NCI-H510A (cell line): ENCODE measurements around the gene IQGAP2.
"Not testable (repeated sequence)": the region's sequence is repeated elsewhere in the genome, so short reads cannot be mapped to it uniquely, and the experiment has no call there.

Experiments used
- DNase-seq: peaks from one replicate; lab custom pipeline; 2025; lab: John Stamatoyannopoulos, UW

IQGAP2 gene

DNA sequence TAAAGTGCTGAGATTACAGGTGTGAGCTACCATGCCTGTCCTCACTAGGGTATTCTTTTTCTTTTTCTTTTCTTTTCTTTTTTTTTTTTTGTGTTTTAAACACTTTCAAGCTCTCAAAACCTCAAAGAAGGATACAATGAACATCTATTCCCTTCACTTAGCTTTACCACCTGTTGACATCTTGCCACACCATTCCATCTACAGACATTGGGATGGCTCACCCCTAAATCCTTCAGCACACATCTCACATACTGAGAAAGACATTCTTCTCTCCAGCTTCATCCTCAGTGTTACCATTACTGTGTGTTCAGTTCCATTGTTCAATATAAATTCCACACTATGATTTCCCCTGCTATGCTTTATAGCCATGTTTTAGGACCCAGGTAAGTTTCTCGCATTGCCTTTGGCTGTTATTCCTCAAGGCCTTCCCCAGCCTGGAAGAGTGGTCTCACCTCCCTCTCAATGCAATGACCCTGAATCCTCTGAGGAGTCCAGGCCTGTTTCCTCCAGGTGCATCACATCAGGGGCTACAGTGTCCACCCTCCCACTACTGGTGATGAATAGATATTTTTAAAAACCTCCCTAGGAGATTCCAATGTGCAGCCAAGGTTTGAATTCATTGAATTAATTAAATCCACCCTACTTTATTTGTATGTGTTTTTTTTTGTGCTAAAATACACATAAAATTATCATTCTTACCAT, 16.7 kb downstream of the IQGAP2 start:
- DNase-seq, result no peak

DNA sequence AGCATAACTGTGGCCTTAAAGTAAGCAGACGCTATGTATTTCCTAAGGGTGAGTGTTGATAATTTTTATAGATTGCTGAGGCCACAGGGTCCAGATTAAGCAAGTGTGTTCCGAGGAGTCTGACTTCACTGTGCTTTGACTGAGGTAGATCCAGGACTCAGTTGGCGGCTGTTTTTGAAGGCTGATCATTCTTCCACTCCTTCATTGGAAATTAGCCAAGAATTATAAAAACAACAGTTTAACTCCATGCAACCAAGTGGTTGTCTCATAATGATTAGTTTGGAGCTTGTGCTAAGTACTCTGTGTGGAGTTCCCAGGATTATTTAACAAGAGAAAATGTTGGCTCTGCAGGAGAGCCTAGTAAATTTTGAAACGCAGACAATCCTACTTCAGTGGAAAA, 19.1 kb downstream of the IQGAP2 start:
- DNase-seq, result no peak

- DNase-seq, result no peak
Observed at GRCh38 chr5:76422742-76423141, 19.7 kb downstream of the IQGAP2 start.

- DNase-seq, result no peak
Observed at GRCh38 chr5:76425146-76425545, 22.1 kb downstream of the IQGAP2 start.

- no peak for DNase-seq
Observed at GRCh38 chr5:76425928-76426804, 23.1 kb downstream of the IQGAP2 start.

DNA sequence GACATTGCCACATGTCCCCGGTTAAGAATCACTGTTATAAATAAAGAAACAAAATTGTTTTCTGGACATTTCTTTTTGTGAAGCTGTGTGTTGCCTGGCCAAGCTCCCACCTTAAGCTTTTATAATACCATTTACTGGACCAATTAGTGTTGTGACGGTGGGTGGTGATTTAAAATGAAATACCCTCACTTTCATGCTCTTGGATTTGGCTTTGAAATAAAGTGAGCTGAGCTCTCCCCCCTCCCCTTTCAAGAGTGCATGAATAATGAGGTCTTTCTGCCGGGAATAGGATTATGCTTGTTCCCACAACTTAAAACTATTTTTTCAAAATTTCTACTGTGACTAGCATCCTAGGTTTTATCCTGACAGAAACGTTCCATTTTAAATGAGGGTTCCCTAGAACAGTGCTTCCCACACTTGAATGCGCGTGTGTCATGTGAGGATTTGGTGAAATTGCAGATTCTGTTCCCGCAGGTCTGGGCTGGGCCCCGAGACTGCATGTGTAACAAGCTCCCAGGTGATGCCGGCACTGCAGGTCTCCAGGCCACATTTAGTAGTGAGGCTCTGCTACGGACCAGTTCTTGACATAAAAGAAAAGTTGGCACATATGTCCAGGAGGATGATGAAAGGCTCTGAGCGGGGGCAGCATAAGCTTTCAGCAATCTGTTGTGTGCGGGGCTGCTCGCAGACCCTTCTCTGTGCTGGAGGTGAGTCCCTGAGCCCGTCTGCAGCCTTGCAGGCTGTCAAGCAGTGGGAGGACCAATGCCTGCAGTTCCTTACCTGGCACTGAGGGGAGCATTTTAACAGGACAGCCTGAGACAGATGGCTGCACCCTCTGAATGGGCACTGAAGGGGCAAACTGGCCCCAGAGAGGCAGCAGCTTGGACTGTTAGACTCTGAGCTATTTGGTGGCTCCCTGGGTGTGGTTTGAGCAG, 24.4 kb downstream of the IQGAP2 start:
- DNase-seq, result no peak

GRCh38 chr5:76428550-76428949, 25.5 kb downstream of the IQGAP2 start:
- DNase-seq, result not testable (repeated sequence)

GRCh38 chr5:76433261-76433660, 30.2 kb downstream of the IQGAP2 start:
- DNase-seq, result no peak

DNA sequence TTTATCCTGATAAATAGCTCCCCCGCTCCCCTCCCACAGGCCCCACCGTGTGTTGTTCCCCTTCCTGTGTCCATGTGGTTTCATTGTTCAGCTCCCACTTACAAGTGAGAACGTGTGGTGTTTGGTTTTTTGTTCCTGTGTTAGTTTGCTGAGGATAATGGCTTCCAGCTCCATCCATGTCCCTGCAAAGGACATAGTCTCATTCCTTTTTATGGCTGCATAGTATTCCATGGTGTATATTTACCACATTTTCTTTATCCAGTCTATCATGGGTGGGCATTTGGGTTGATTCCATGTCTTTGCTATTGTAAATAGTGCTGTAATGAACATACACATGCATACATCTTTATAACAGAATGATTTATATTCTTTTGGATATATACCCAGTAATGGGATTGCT, 34.4 kb downstream of the IQGAP2 start:
- not testable (repeated sequence) for DNase-seq

GRCh38 chr5:76438025-76438424, 34.9 kb downstream of the IQGAP2 start:
- no peak for DNase-seq

DNA sequence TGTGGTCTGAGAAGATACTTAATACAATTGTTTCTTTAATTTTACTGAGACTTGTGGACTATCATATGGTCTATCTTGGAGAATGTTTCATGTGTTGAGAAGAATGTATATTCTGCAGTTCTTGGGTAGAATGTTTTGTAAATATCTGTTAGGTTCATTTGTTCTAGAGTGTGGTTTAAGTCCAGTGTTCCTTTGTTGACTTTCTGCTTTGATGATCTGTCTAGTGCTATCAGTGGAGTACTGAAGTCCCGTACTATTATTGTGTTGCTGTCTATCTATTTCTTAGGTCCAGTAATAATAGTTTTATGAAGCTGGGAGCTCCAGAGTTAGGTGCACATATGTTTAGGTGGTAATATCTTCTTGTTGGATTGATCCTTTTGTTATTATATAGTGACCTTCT, 36.1 kb downstream of the IQGAP2 start:
- no peak for DNase-seq

DNA sequence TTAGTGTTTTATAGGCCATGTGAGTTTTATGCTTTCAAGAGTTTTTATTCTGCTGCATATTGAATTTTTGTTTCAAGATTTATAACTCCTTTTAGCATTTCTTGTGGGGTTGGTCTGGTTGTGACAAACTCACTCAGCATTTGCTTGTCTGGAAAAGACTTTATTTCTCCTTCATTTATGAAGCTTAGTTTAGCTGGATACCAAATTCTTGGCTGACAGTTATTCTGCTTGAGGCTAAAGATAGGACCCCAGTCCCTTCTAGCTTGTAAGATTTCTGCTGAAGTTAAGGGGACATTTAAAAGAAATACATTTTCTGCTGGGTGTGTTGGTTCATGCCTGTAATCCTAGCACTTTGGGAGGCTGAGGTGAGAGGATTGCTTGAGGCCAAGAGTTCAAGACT, 36.8 kb downstream of the IQGAP2 start:
- DNase-seq, result no peak

- no peak for DNase-seq
Observed at GRCh38 chr5:76441101-76441500, 38.0 kb downstream of the IQGAP2 start.

GRCh38 chr5:76441890-76442673, 39.0 kb downstream of the IQGAP2 start:
- DNase-seq, result no peak

- DNase-seq, result no peak
Observed at GRCh38 chr5:76443066-76443800, 40.1 kb downstream of the IQGAP2 start.

DNA sequence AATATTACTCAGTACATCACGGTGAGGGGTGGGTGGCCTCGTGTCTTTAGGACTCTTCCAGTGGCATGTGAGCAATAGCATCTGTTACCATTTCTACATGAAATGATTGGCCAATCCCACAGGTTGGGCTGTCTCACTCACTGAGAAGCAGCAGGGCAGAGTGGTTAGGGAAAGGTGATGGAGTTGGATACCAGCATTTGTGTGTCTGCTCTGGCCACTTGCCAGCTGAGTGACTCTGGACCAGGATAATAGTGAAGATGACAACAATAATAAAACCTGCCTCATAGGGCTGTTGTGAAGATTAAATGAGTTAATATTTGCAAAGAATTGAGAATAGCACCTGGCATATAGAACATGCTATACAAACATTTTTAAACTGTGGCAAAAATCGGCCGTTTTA, 42.0 kb downstream of the IQGAP2 start:
- DNase-seq, result no peak

GRCh38 chr5:76445830-76446229, 42.7 kb downstream of the IQGAP2 start:
- DNase-seq, result no peak

GRCh38 chr5:76446776-76447175, 43.7 kb downstream of the IQGAP2 start:
- DNase-seq, result no peak

GRCh38 chr5:76449606-76450005, 46.5 kb downstream of the IQGAP2 start:
- no peak for DNase-seq

- DNase-seq, result no peak
Observed at GRCh38 chr5:76450054-76450453, 47.0 kb downstream of the IQGAP2 start.
